ENCODE measurements around the gene TMEM52. TPM values are rescaled to one million over a fixed set of nuclear protein-coding genes. Genes with fewer than 3 reads are reported as not detected.

Gene TMEM52
- total and polyA plus RNA-seq, 2 donors (not counting 3 experiments of a cell fraction or from before 2014, with no cell fraction given), result 1.6 to 1.7 TPM

- ChIA-PET CTCF (interaction anchor here (2.0 kb wide), 1 partner anchor 89 kb away, joined by 9 read pairs; no protein-coding TSS in a partner anchor), POLR2A (no interaction called here)
- FAIRE-seq (no peak), DNase-seq (ENCODE audit: low read depth, low spot score) (no peak)
- no peaks in the 10 kb centered on the region for H3K9me3 ChIP-seq (replicated peaks; ENCODE audit: control insufficient read depth, insufficient read depth, low read length)
- no peaks in the 10 kb centered on the region for H3K36me3 ChIP-seq (ENCODE audit: control insufficient read depth in 2 of 2, extremely low read depth in 1 of 2, insufficient read depth in 2 of 2, low read length in 2 of 2)
- H3K27me3 ChIP-seq (ENCODE audit: control insufficient read depth in 2 of 2, insufficient read depth in 2 of 2, low read length in 2 of 2), result peaks cover under 1 to 3% of the 10 kb centered on the region in 2 experiments
- no peaks in the 10 kb centered on the region for H3K4me1 ChIP-seq (ENCODE audit: control insufficient read depth, extremely low read depth, insufficient read depth, low read length)
- no peaks in the 10 kb centered on the region for H4K20me1 ChIP-seq (replicated peaks; ENCODE audit: control insufficient read depth, extremely low read depth, insufficient read depth, low read length)
- no peak overlapping the region for H3K4me3 ChIP-seq (replicated peaks in 1 of 3; ENCODE audit: insufficient read depth in 1 of 3, low read depth in 1 of 3, low read length in 3 of 3)
- H3K27ac ChIP-seq (ENCODE audit: insufficient read depth, low read depth, low read length), result no peak overlapping the region
- no peaks in the 10 kb centered on the region for H3K9me1 ChIP-seq (replicated peaks; ENCODE audit: control insufficient read depth, extremely low read depth, insufficient read depth, low read length)
- intact Hi-C loops (cut with micrococcal nuclease), result no loop called here
- no TSS peak for BruUV-seq (replicated peaks)
- TF ChIP-seq FOS (IDR thresholded peaks at IDR 0.05; ENCODE audit: borderline replicate concordance, insufficient read depth, low read length) (no peak), MAX (IDR thresholded peaks at IDR 0.05; ENCODE audit: insufficient read depth, insufficient read length) (no peak), POLR2A (IDR thresholded peaks at IDR 0.05; ENCODE audit: low read depth, low read length) (no peak), CTCF (IDR thresholded peaks at IDR 0.05; ENCODE audit: extremely low read depth in 1 of 2, insufficient read depth in 1 of 2, low read depth in 1 of 2, low read length in 2 of 2) (no peak), POLR2AphosphoS5 (IDR thresholded peaks at IDR 0.05; ENCODE audit: insufficient read depth, low read depth, low read length) (no peak), GATA2 (IDR thresholded peaks at IDR 0.05; ENCODE audit: insufficient read depth, insufficient read length, low read depth, low read length) (no peak), EZH2 (IDR thresholded peaks at IDR 0.05; ENCODE audit: borderline replicate concordance, low read depth, low read length, severe bottlenecking) (no peak), MYC (IDR thresholded peaks at IDR 0.05; ENCODE audit: low read depth, low read length) (no peak), JUN (IDR thresholded peaks at IDR 0.05; ENCODE audit: borderline replicate concordance, insufficient read depth, insufficient read length, low read depth) (no peak)
- no peak overlapping the region for H3K9ac ChIP-seq (replicated peaks; ENCODE audit: extremely low read depth, insufficient read depth, low read length)
- dilution Hi-C loops (cut with MboI; ENCODE audit: extremely low pct_ligation_motif_present, low sequenced_read_pairs), result no loop called here
- H3K4me2 ChIP-seq (ENCODE audit: insufficient read depth, low read length), result no peak overlapping the region
- H3K79me2 ChIP-seq (ENCODE audit: control insufficient read depth, insufficient read depth, low read length), result no peaks in the 10 kb centered on the region
- no peak overlapping the region for H2AFZ ChIP-seq (ENCODE audit: low read depth, low read length)
Measured at GRCh38 chr1:1956101-1956500, 37.0 kb upstream of the TMEM52 start.
